Tongue (tissue), 2 donors: ENCODE data around the gene NENF. TPM values are rescaled to one million over a fixed set of nuclear protein-coding genes. Genes with fewer than 3 reads are reported as not detected.

Experiments
- DNase-seq: peaks from one replicate; pipeline ENCODE4 v3.0.0-alpha.2; 2015
- total RNA-seq: library from RNA; depleted of rRNA; stranded (reverse); fragments of >200 nt; gene quantifications from one replicate; pipeline ENCODE4 v1.2.3, GENCODE V29; 2014

NENF gene
- total RNA-seq, 1 donor from 2014 or later: 78.7 TPM

- no peak for DNase-seq
Measured at GRCh38 chr1:212482006-212482636, 49.4 kb downstream of the NENF start.

GRCh38 chr1:212482637-212483441 is 50.1 kb downstream of the NENF start:
- DNase-seq: no peak

- DNase-seq: no peak
Measured at GRCh38 chr1:212484701-212485570, 52.2 kb downstream of the NENF start.

- no peak for DNase-seq
Measured at GRCh38 chr1:212485571-212485912, 52.8 kb downstream of the NENF start.

GRCh38 chr1:212485913-212486618 is 53.3 kb downstream of the NENF start:
- peak; percentile 54 for DNase-seq

- no peak for DNase-seq
Measured at GRCh38 chr1:212486619-212486975, 53.9 kb downstream of the NENF start.

GRCh38 chr1:212487286-212487685 is 54.6 kb downstream of the NENF start:
- no peak for DNase-seq

- no peak for DNase-seq
Measured at GRCh38 chr1:212487774-212488435, 55.2 kb downstream of the NENF start.

- peak; percentile 89 for DNase-seq
Measured at GRCh38 chr1:212488436-212489283, 55.9 kb downstream of the NENF start.

GRCh38 chr1:212489284-212489859 is 56.7 kb downstream of the NENF start:
- no peak for DNase-seq

- no peak for DNase-seq
Measured at GRCh38 chr1:212490276-212490675, 57.6 kb downstream of the NENF start.

GRCh38 chr1:212491454-212491853 is 58.7 kb downstream of the NENF start:
- DNase-seq: no peak

Other genes starting within 250 kb of the NENF start
- 65.6 TPM for gene PPP2R5A, start 147.5 kb upstream of the NENF start, total RNA-seq
- gene PACC1, start 18.0 kb upstream of the NENF start, total RNA-seq: 10.3 TPM
- 24.7 TPM for gene ATF3, start 175.8 kb downstream of the NENF start, total RNA-seq